CD4-positive, alpha-beta memory T cell (primary cell): ENCODE measurements around the gene FAM151A. TPM values are rescaled to one million over a fixed set of nuclear protein-coding genes. Genes with fewer than 3 reads are reported as not detected.
"Not testable (repeated sequence)": the region's sequence is repeated elsewhere in the genome, so short reads cannot be mapped to it uniquely, and the experiment has no call there.

Source experiments
- CTCF ChIA-PET: fragments of 350-600 bp; sonication (Branson Sonifier 250); formaldehyde crosslinking; loops from one replicate; lab custom pipeline; 2021; ENCODE audit warnings: inconsistent platforms; ENCODE audit not compliant: partially characterized antibody; lab: Charles Lee
- POLR2A ChIA-PET: fragments of 350-600 bp; sonication (Branson Sonifier 250); formaldehyde crosslinking; loops from one replicate; lab custom pipeline; 2021; ENCODE audit not compliant: partially characterized antibody; lab: Charles Lee
- DNase-seq, 5 donors: peaks; one replicate each; pipeline versions ENCODE4 v3.0.0 to v3.0.0-alpha.2; 2020 to 2022; ENCODE audit warnings: mixed read lengths in 1 of 5
- H3K27ac ChIP-seq: one replicate; pipeline ENCODE4 v1.7.0; 2013; ENCODE audit warnings: low read depth, low read length
- H3K27me3 ChIP-seq: 2 replicates; pipeline ENCODE4 v1.7.0; 2013; ENCODE audit warnings: mild to moderate bottlenecking, low read length, moderate library complexity; ENCODE audit not compliant: insufficient read depth
- H3K36me3 ChIP-seq: 2 replicates; pipeline ENCODE4 v1.7.0; 2013; ENCODE audit warnings: mild to moderate bottlenecking, low read length, moderate library complexity; ENCODE audit not compliant: insufficient read depth
- H3K4me1 ChIP-seq: 2 replicates; pipeline ENCODE4 v1.7.0; 2013; ENCODE audit warnings: mild to moderate bottlenecking, low read length, moderate library complexity; ENCODE audit not compliant: insufficient read depth
- H3K4me3 ChIP-seq, 2 donors: one replicate each; pipeline ENCODE4 v1.7.0; 2013; ENCODE audit warnings: low read length in 2 of 2, mild to moderate bottlenecking in 1 of 2
- H3K9me3 ChIP-seq, 2 donors: one replicate each; pipeline ENCODE4 v1.7.0; 2013; ENCODE audit warnings: low read length in 2 of 2, control low read depth in 1 of 2; ENCODE audit not compliant: control insufficient read depth in 1 of 2
- H3K27ac Mint-ChIP-seq, 7 donors: one replicate each; pipeline ENCODE4 v1.8.0; 2020 to 2021; ENCODE audit warnings: mixed read lengths in 7 of 7, mild to moderate bottlenecking in 6 of 7, inconsistent platforms in 3 of 7, moderate library complexity in 3 of 7
- H3K27me3 Mint-ChIP-seq, 2 donors: one replicate each; pipeline ENCODE4 v1.8.0; 2020 to 2021; ENCODE audit warnings: mixed read lengths in 2 of 2
- H3K36me3 Mint-ChIP-seq, 2 donors: one replicate each; pipeline ENCODE4 v1.8.0; 2020 to 2021; ENCODE audit warnings: mixed read lengths in 2 of 2, inconsistent platforms in 1 of 2, mild to moderate bottlenecking in 1 of 2
- H3K4me1 Mint-ChIP-seq, 4 donors: one replicate each; pipeline ENCODE4 v1.8.0; 2020 to 2021; ENCODE audit warnings: mixed read lengths in 4 of 4, mild to moderate bottlenecking in 1 of 4
- H3K4me3 Mint-ChIP-seq, 8 donors: one replicate each; pipeline ENCODE4 v1.8.0; 2020 to 2021; ENCODE audit warnings: mixed read lengths in 8 of 8, mild to moderate bottlenecking in 7 of 8, moderate library complexity in 6 of 8, inconsistent platforms in 3 of 8
- H3K9me3 Mint-ChIP-seq, 8 donors: one replicate each; pipeline ENCODE4 v1.8.0; 2020 to 2021; ENCODE audit warnings: mixed read lengths in 8 of 8, mild to moderate bottlenecking in 5 of 8, inconsistent platforms in 3 of 8, moderate library complexity in 1 of 8
- intact Hi-C: fragments of 100-400 bp; cut with micrococcal nuclease; formaldehyde crosslinking; loops from one replicate; pipeline ENCODE4 v1.15.1; 2023
- polyA plus RNA-seq, 2 donors: library from polyadenylated mRNA; unstranded; fragments of 300-500 nt; fragmentation: Illumina TruSeq; gene quantifications; one replicate each; pipeline ENCODE4 v1.2.3, GENCODE V29; 2021
- total RNA-seq, 2 experiments: library from RNA; stranded (reverse); gene quantifications; one replicate each; pipeline ENCODE4 v1.2.3, GENCODE V29; 2021

The FAM151A gene
- total and polyA plus RNA-seq, 4 experiments from 2014 or later, result not detected

DNA sequence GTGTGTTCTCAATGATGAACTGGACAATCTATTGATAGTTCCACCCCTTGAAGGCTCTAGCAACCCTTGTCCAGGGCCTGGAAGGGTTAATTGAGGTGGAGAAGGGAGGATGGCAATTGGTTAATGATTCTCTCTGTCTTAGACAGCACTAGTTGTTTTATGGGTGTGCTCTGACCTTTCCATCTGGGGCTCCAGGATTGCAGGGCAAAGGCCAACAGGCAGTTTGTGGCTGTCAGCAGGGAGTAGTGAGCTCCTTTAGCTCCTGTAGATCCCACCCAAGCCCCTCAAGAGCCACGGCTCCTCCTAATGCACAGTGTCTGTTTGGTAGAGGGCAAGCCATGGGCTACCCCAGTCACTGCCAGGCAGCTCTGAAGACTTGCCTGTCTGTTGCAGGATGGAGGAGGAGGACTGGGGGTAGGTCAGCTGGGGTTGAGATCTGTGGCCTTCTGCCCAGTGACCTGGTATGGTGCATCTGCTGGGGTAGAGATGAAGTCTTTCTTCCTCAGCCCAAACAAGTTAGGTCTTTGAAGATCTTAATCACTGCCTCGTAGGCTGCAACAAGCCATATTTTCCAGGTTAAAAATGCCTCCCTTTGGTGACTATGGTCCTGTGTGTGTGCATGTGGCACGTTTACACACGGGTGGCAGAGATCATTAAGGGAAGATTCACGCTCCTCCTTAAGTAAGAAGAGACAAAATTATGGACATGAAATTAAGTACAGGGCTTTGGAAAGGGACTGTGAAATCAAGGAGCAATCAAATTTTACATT lies 26.0 kb upstream of the FAM151A start:
- CTCF ChIA-PET, result interaction anchor here (0.6 kb wide), 1 partner anchor 27 kb away, joined by 3 read pairs; no protein-coding TSS in a partner anchor
- intact Hi-C loops, result no loop called here
- peaks cover 11 to 12% of the 10 kb centered on the region in 2 donors for H3K27me3 Mint-ChIP-seq

GRCh38 chr1:54645806-54646676 lies 22.7 kb upstream of the FAM151A start:
- no peak overlapping the region for H3K27ac Mint-ChIP-seq
- H3K36me3 ChIP-seq, result no peaks in the 10 kb centered on the region
- H3K27ac ChIP-seq, result no peak overlapping the region
- H3K4me1 Mint-ChIP-seq, result no peaks in the 10 kb centered on the region
- no peak for DNase-seq
- H3K36me3 Mint-ChIP-seq, result peaks cover 0 to 4% of the 10 kb centered on the region in 2 donors
- peaks cover 0 to 30% (median 14%) of the 10 kb centered on the region in 8 donors for H3K9me3 Mint-ChIP-seq
- intact Hi-C loops, result no loop called here
- H3K4me3 ChIP-seq, result no peak overlapping the region
- CTCF ChIA-PET, result no interaction called here
- H3K9me3 ChIP-seq, result no peaks in the 10 kb centered on the region
- peaks cover 7 to 11% of the 10 kb centered on the region in 2 donors for H3K27me3 Mint-ChIP-seq
- H3K4me1 ChIP-seq, result no peaks in the 10 kb centered on the region
- H3K4me3 Mint-ChIP-seq, result no peak overlapping the region
- POLR2A ChIA-PET, result no interaction called here
- H3K27me3 ChIP-seq, result no peaks in the 10 kb centered on the region

More for the DNA sequence above, 26.0 kb upstream of the FAM151A start:
- Mint-ChIP-seq H3K4me3 (no peak overlapping the region), H3K36me3 (no peaks in the 10 kb centered on the region), H3K27ac (no peak overlapping the region), H3K9me3 (peaks cover 0 to 9% (median 0%) of the 10 kb centered on the region in 8 donors), H3K4me1 (no peaks in the 10 kb centered on the region)
- Histone ChIP-seq H3K9me3 (no peaks in the 10 kb centered on the region), H3K4me1 (no peaks in the 10 kb centered on the region), H3K36me3 (no peaks in the 10 kb centered on the region), H3K27ac (no peak overlapping the region), H3K4me3 (no peak overlapping the region), H3K27me3 (no peaks in the 10 kb centered on the region)
- no peak for DNase-seq
- POLR2A ChIA-PET, result no interaction called here

- no peaks in the 10 kb centered on the region for H3K4me1 ChIP-seq
- no peaks in the 10 kb centered on the region for H3K36me3 ChIP-seq
- Mint-ChIP-seq H3K36me3 (peaks cover 0 to 4% of the 10 kb centered on the region in 2 donors), H3K9me3 (peaks cover 0 to 30% (median 14%) of the 10 kb centered on the region in 8 donors), H3K27ac (no peak overlapping the region), H3K4me1 (no peaks in the 10 kb centered on the region), H3K27me3 (peaks cover 4% of the 10 kb centered on the region in 2 donors), H3K4me3 (no peak overlapping the region)
- intact Hi-C loops, result no loop called here
- no peaks in the 10 kb centered on the region for H3K9me3 ChIP-seq
- no peak overlapping the region for H3K27ac ChIP-seq
- CTCF ChIA-PET, result no interaction called here
- H3K4me3 ChIP-seq, result no peak overlapping the region
- POLR2A ChIA-PET, result no interaction called here
- no peaks in the 10 kb centered on the region for H3K27me3 ChIP-seq
- no peak for DNase-seq
These were observed 20.4 kb upstream of the FAM151A start for GRCh38 chr1:54643736-54644135.

DNA sequence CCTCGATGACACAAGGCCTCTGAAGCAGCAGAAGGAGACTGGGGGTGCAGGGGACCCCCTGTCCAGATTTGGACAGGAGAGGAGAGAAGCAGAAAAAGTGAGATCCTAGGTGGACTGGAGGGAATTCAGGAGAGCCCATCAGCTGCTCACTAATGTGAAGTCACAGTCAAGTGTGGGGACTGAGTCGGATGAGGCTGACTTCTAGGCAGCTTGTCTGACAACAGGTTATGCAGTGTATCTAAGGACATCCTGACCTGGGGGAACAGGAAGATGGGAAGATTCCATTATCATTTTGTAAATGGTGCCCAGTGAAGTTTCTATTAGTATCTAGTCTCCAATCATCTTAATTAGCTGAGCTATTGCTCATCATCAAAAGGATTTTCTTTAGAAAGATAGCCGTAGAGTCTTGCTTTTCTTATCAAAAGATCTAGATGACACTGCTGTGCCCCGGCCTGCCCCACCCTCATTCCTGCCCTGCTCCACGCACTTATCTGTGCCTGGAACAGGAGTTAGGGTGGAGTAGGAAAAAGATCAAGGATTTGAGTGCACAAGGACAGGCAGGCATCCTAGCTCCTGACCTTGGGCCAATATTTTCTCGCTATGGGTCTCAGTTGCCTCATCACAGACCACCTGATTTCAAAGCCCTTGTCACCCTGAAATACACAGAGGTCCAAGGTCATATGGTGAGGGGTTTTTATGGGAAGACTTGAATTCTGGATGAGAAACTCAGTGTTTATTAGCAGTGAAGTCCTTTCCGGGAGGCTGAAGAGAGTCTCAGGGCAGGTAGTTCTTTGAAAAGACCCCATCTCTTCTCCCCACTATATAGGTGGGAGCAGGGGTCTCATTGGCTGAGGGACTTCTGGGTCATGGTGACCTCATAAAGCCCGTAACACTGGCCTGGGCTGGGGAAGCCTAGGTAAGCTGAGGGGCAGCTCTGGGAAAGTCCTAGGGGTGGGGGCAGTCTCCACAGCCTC lies 17.8 kb upstream of the FAM151A start, which contains the start of gene MROH7:
TSS of gene MROH7 (plus strand) at position 924 of the 974 bp plus-strand sequence. CDS start 11,141 bp downstream, outside the sequence.
- H3K4me3 Mint-ChIP-seq, result no peak within 1 kb of the TSS
- H3K27me3 Mint-ChIP-seq, result peaks cover 0 to 4% of the 10 kb centered on the region in 2 donors
- POLR2A ChIA-PET, result no interaction called here

GRCh38 chr1:54640361-54640760 lies 17.0 kb upstream of the FAM151A start:
- Histone ChIP-seq H3K4me3 (no peak overlapping the region), H3K27me3 (no peaks in the 10 kb centered on the region), H3K36me3 (no peaks in the 10 kb centered on the region), H3K9me3 (no peaks in the 10 kb centered on the region), H3K4me1 (no peaks in the 10 kb centered on the region), H3K27ac (no peak overlapping the region)
- ChIA-PET POLR2A (no interaction called here), CTCF (no interaction called here)
- H3K9me3 Mint-ChIP-seq, result peaks cover 0 to 29% (median 14%) of the 10 kb centered on the region in 8 donors
- intact Hi-C loops, result no loop called here
- no peaks in the 10 kb centered on the region for H3K4me1 Mint-ChIP-seq
- no peak for DNase-seq
- H3K36me3 Mint-ChIP-seq, result peaks cover 0 to 4% of the 10 kb centered on the region in 2 donors
- H3K27me3 Mint-ChIP-seq, result peaks cover 0 to 4% of the 10 kb centered on the region in 2 donors
- H3K27ac Mint-ChIP-seq, result no peak overlapping the region
- H3K4me3 Mint-ChIP-seq, result no peak overlapping the region

More for the DNA sequence above, 17.8 kb upstream of the FAM151A start, which contains the start of gene MROH7:
- H3K4me1 Mint-ChIP-seq, result no peaks in the 10 kb centered on the region
- Histone ChIP-seq H3K27ac (no peak within 1 kb of the TSS), H3K9me3 (no peaks in the 10 kb centered on the region), H3K4me3 (no peak within 1 kb of the TSS), H3K4me1 (no peaks in the 10 kb centered on the region), H3K36me3 (no peaks in the 10 kb centered on the region), H3K27me3 (no peaks in the 10 kb centered on the region)
- H3K27ac Mint-ChIP-seq, result no peak within 1 kb of the TSS
- CTCF ChIA-PET, result no interaction called here
- H3K36me3 Mint-ChIP-seq, result peaks cover 0 to 4% of the 10 kb centered on the region in 2 donors
- intact Hi-C loops, result no loop called here
- no peak for DNase-seq
- H3K9me3 Mint-ChIP-seq, result peaks cover 0 to 30% (median 14%) of the 10 kb centered on the region in 8 donors

DNA sequence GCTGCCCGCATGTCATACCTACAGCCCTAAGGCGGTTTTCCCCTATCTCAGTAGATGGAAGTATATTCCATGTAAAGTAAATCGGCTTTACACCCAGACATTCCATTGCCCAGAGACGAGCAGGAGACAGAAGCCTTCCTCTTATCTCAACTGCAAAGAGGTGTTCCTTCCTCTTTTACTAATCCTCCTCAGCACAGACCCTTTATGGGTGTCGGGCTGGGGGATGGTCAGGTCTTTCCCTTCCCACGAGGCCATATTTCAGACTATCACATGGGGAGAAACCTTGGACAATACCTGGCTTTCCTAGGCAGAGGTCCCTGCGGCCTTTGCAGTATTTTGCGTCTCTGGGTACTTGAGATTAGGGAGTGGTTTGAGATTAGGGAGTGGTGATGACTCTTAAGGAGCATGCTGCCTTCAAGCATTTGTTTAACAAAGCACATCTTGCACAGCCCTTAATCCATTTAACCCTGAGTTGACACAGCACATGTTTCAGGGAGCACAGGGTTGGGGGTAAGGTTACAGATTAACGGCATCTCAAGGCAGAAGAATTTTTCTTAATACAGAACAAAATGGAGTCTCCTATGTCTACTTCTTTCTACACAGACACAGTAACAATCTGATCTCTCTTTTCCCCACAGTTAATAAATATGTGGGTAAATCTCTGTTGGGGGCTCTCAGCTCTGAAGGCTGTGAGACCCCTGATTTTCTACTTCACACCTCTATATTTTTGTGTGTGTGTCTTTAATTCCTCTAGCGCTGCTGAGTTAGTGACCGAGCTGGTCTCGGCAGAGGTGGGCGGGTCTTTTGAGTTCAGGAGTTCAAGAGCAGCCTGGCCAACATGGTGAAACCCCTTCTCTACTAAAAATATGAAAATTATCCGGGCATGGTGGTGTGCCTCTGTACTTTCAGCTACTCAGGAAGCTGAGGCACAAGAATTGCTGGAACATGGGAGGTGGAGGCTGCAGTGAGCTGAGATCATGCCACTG lies 13.4 kb upstream of the FAM151A start:
- H3K4me3 Mint-ChIP-seq, CTCF ChIA-PET, DNase-seq, H3K27me3 ChIP-seq, intact Hi-C loops, H3K9me3 Mint-ChIP-seq, H3K4me3 ChIP-seq, H3K36me3 ChIP-seq, H3K27ac Mint-ChIP-seq, H3K4me1 Mint-ChIP-seq, H3K27ac ChIP-seq, H3K4me1 ChIP-seq, H3K27me3 Mint-ChIP-seq, H3K36me3 Mint-ChIP-seq, POLR2A ChIA-PET, H3K9me3 ChIP-seq: not testable (repeated sequence)
